ENCODE results near the gene SEC23B. TPM values are rescaled to one million over a fixed set of nuclear protein-coding genes. Genes with fewer than 3 reads are reported as not detected.

The SEC23B gene
- total and polyA plus RNA-seq, 2 of the 13 experiments (the other 11 are each of a cell fraction or from before 2014, with no cell fraction given), result 114 to 120 TPM

GRCh38 chr20:18566892-18567738 lies 59.4 kb downstream of the SEC23B start, which contains the start of gene SMIM26 (continued):
- TF ChIP-seq POLR2AphosphoS2 (IDR thresholded peaks at IDR 0.05; ENCODE audit: low read depth, low read length) (peak; percentile 76; the same call in 1 of the 2 replicates), KAT7 (CRISPR knock-in tag; IDR thresholded peaks at IDR 0.05; ENCODE audit: borderline replicate concordance) (peak; percentile 99), ETV5 (CRISPR knock-in tag; IDR thresholded peaks at IDR 0.05; ENCODE audit: borderline replicate concordance) (peak; percentile 95), PHF8 (CRISPR knock-in tag; IDR thresholded peaks at IDR 0.05) (peak; percentile 100), GTF3A (CRISPR knock-in tag; conservative IDR thresholded peaks at IDR 0.05) (0 out of 2 replicates have a peak, but pooled peaks have one; percentile 82), ZBTB49 (CRISPR knock-in tag; IDR thresholded peaks at IDR 0.05; ENCODE audit: borderline replicate concordance) (peak; percentile 90), ZNF18 (CRISPR knock-in tag; IDR thresholded peaks at IDR 0.05; ENCODE audit: insufficient replicate concordance) (no peak), ZNF639 (CRISPR knock-in tag; conservative IDR thresholded peaks at IDR 0.05) (peak; percentile 86), FOSL2 (CRISPR knock-in tag; IDR thresholded peaks at IDR 0.05) (peak; percentile 61; the same call in 1 of the 2 replicates), ZNF230 (CRISPR knock-in tag; IDR thresholded peaks at IDR 0.05) (peak; percentile 70; the same call in 1 of the 2 replicates), ZNF770 (CRISPR knock-in tag; IDR thresholded peaks at IDR 0.05) (peak; percentile 62), HES4 (CRISPR knock-in tag; IDR thresholded peaks at IDR 0.05; ENCODE audit: borderline replicate concordance) (peak; percentile 83; the same call in 1 of the 2 replicates), ZBTB42 (CRISPR knock-in tag; IDR thresholded peaks at IDR 0.05) (no peak; the same call in none of the 2 replicates), HOXA9 (CRISPR knock-in tag; IDR thresholded peaks at IDR 0.05; ENCODE audit: borderline replicate concordance) (peak; percentile 65; the same call in 1 of the 2 replicates), HNF4G (IDR thresholded peaks at IDR 0.05; ENCODE audit: borderline replicate concordance, low read depth, low read length) (0 out of 2 replicates have a peak, but pooled peaks have one; percentile 18), HNF4G (CRISPR knock-in tag; IDR thresholded peaks at IDR 0.05; ENCODE audit: borderline replicate concordance, low read depth) (no peak; the same call in 1 of the 2 replicates), ZFP36L2 (CRISPR knock-in tag; IDR thresholded peaks at IDR 0.05) (peak; percentile 71; the same call in 1 of the 2 replicates)
